DND-41 (cell line): ENCODE measurements around the gene SLC16A11.

Experiments
- EZH2 ChIP-seq: IDR thresholded peaks from 3 replicates; pipeline ENCODE4 v1.6.1; 2012; ENCODE audit warnings: borderline replicate concordance, low read depth, mild to moderate bottlenecking, moderate library complexity, low read length, inconsistent platforms; ENCODE audit not compliant: severe bottlenecking
- TF ChIP-seq, protein P1 (sequence below): IDR thresholded peaks from 2 replicates; pipeline ENCODE4 v1.5.1; 2012; ENCODE audit warnings: borderline replicate concordance, low read length, moderate library complexity, mild to moderate bottlenecking; ENCODE audit not compliant: poor library complexity, severe bottlenecking; ENCODE audit errors: extremely low read depth

DNA sequence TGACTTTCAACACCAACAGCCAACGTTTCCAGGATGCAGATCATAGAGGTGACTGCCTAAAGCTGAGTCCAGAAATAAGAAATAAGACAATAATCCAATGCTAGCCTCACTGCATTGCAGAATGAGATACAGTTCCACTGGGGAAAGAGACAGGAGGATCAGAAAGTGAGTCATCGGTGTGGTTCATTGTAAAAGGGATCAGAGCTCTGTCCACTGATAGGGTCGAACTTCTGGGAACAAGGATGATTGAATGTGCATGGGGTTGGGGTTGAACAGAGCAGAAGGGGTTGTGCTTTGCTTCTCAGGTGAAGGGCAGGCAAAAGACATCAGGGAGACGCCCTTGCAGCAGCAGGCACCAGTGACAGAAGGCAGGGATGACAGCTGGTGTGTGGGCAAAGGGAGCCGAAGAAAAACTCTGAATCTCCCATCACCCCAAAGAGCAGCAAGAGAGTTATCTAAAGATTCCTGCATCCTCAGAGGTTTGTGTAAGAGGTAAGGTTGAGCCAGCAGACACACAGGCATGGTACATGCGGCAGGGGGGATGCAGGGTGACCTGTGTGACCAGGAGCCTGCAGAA is 19.7 kb upstream of the SLC16A11 start:
- TF ChIP-seq, protein P1, sequence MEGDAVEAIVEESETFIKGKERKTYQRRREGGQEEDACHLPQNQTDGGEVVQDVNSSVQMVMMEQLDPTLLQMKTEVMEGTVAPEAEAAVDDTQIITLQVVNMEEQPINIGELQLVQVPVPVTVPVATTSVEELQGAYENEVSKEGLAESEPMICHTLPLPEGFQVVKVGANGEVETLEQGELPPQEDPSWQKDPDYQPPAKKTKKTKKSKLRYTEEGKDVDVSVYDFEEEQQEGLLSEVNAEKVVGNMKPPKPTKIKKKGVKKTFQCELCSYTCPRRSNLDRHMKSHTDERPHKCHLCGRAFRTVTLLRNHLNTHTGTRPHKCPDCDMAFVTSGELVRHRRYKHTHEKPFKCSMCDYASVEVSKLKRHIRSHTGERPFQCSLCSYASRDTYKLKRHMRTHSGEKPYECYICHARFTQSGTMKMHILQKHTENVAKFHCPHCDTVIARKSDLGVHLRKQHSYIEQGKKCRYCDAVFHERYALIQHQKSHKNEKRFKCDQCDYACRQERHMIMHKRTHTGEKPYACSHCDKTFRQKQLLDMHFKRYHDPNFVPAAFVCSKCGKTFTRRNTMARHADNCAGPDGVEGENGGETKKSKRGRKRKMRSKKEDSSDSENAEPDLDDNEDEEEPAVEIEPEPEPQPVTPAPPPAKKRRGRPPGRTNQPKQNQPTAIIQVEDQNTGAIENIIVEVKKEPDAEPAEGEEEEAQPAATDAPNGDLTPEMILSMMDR = no peak
- TF ChIP-seq EZH2 = no peak
